Skeletal muscle tissue (tissue), 4 donors: ENCODE results near the gene ARHGAP19. TPM values are rescaled to one million over a fixed set of nuclear protein-coding genes. Genes with fewer than 3 reads are reported as not detected.

ENCODE experiments used
- H3K27ac ChIP-seq: one replicate; pipeline ENCODE4 v1.7.0; 2013; ENCODE audit warnings: mild to moderate bottlenecking, low read depth, low read length, inconsistent platforms
- H3K27me3 ChIP-seq, 3 donors: one replicate each; pipeline ENCODE4 v1.7.0; 2013; ENCODE audit warnings: low read length in 3 of 3; ENCODE audit not compliant: control insufficient read depth in 3 of 3, insufficient read depth in 3 of 3
- H3K36me3 ChIP-seq, 3 donors: one replicate each; pipeline ENCODE4 v1.7.0; 2013; ENCODE audit warnings: low read length in 3 of 3; ENCODE audit not compliant: control insufficient read depth in 3 of 3, insufficient read depth in 3 of 3
- H3K4me1 ChIP-seq, 3 donors: one replicate each; pipeline ENCODE4 v1.7.0; 2013; ENCODE audit warnings: low read length in 3 of 3, mild to moderate bottlenecking in 3 of 3; ENCODE audit not compliant: control insufficient read depth in 3 of 3, insufficient read depth in 3 of 3
- H3K4me3 ChIP-seq, 3 donors: one replicate each; pipeline ENCODE4 v1.7.0; 2013; ENCODE audit warnings: low read length in 3 of 3
- H3K9ac ChIP-seq, 3 donors: one replicate each; pipeline ENCODE4 v1.7.0; 2013; ENCODE audit warnings: low read length in 3 of 3, mild to moderate bottlenecking in 3 of 3, moderate library complexity in 2 of 3, low read depth in 1 of 3
- H3K9me3 ChIP-seq, 3 donors: one replicate each; pipeline ENCODE4 v1.7.0; 2013; ENCODE audit warnings: low read length in 3 of 3; ENCODE audit not compliant: control insufficient read depth in 3 of 3
- total RNA-seq: library from RNA; depleted of rRNA; stranded (reverse); fragments of >200 nt; gene quantifications from one replicate; pipeline ENCODE4 v1.2.3, GENCODE V29; 2014
- donor health status: Osteomylitis.

The ARHGAP19 gene
- total RNA-seq, 1 donor from 2014 or later: 13.0 TPM

DNA sequence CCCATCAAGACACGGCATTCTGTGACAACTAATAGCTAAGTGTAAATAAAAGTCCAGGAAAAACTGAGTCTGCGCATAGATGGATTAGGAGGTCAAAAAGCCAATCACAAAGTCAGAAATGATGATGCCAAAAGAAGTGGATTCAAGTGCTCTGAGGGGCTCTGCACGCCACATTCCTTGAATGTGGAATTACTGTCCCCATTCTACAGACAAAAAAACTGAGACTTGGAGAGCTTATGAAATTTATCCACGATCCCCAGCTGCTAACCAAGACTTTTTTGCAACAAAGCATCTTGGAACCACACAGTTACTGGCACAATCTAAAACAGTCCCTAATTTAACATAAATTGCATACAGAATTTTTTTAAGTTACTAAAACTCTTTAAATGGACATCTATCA is 57.1 kb downstream of the ARHGAP19 start:
- Histone ChIP-seq H3K27ac (no peak overlapping the region), H3K27me3 (no peaks in the 10 kb centered on the region), H3K4me3 (no peak overlapping the region), H3K9me3 (no peaks in the 10 kb centered on the region), H3K4me1 (no peaks in the 10 kb centered on the region), H3K9ac (no peak overlapping the region), H3K36me3 (peaks cover 0 to 7% (median 4%) of the 10 kb centered on the region in 3 donors)

DNA sequence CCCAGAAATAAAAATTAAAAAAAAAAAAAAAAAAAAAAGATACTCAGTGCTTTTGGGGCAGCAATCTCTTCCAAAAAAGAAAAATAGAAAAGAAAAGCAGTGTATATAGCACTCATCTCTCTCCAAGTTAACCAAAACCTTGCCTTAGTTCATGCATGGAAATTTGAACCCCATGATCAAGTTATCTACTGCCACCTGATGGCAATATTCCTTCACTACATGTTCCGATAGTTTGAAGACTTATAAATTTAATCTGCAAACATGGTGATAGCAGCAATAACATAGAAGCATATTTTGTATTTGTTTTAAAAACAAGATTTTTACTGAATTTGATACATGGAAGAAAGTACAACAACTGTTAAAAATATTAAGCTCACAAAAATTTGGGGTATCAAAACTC is 58.0 kb downstream of the ARHGAP19 start:
- H3K36me3 ChIP-seq: peaks cover 0 to 11% (median 10%) of the 10 kb centered on the region in 3 donors
- H3K4me1 ChIP-seq: no peaks in the 10 kb centered on the region

DNA sequence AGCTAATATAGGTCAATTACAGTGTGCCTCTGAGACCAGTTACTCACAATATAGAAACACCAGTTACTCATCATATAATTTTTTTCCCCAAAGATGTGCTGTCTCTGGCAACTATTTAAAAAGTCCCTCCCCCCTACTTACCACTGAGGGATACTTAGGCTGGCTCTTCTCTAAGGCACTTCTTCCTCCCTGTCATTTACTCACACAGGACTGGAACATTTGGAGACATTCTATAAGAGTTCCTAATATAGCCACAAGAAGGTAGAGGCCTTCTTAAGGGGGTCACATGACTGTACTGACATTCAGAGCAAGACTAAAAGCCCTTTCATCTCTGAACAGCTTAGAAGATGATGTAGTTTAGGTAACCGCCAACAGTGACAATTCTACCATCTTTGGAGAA is 62.3 kb downstream of the ARHGAP19 start:
- H3K4me3 ChIP-seq: no peak overlapping the region
- H3K9me3 ChIP-seq: no peaks in the 10 kb centered on the region
- H3K36me3 ChIP-seq: peaks cover 0 to 20% (median 19%) of the 10 kb centered on the region in 3 donors
- no peaks in the 10 kb centered on the region for H3K27me3 ChIP-seq
- no peak overlapping the region for H3K27ac ChIP-seq
- no peak overlapping the region for H3K9ac ChIP-seq
- H3K4me1 ChIP-seq: no peaks in the 10 kb centered on the region

More for the DNA sequence above, 58.0 kb downstream of the ARHGAP19 start:
- H3K27me3 ChIP-seq: no peaks in the 10 kb centered on the region
- H3K4me3 ChIP-seq: no peak overlapping the region
- H3K9ac ChIP-seq: no peak overlapping the region
- no peak overlapping the region for H3K27ac ChIP-seq
- H3K9me3 ChIP-seq: no peaks in the 10 kb centered on the region

DNA sequence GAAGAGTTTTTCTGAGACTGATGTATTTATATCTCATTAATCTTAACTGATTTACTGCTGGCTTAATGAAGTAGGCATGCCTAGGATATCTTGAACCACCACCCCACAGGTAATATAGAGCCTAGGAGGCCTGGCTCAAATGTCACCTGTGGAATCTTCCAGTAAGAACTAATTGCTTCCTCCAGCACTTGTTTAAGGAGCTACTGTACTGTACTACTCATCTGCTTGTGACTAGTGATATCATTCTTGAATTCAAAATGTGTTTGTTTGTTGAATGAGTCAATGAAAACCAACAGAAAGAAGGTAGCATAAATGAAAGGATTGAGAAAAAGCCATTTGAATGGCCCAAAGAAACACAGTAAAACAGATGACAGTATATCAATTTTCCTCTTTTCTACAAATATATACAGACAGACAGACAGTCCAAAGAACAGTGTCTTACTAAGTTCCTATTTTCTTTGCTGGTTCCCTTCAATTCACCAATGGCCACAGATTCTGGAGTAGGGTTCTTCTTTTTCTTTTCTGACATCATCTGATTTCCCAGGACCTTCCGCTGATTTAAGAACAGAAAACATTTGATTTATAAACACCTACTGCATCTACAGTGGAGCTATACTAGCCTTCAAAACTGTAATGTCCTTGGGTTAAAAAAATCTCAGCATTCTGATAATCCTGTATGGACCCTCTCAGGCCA is 63.0 kb downstream of the ARHGAP19 start:
- H3K27me3 ChIP-seq: no peaks in the 10 kb centered on the region
- peaks cover 3 to 21% (median 20%) of the 10 kb centered on the region in 3 donors for H3K36me3 ChIP-seq

DNA sequence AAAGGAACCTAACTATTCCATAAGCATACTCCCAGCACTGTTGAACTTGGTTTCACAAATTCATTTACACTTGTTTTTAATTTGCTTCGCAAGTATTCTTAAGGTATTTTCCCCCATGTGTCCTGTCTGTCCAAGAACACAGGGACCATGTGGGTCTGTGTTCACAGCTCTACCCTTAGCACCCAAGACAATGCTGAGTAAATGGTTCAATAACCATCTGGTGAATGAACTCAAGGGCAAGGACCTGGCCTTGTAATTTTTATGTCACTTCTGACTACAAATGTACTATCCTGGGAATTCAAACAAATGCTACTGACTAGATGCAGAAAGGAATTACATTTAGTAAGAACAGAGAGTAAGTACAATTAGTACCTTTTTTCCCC is 63.7 kb downstream of the ARHGAP19 start:
- H3K27ac ChIP-seq: no peak overlapping the region
- H3K9ac ChIP-seq: no peak overlapping the region
- H3K27me3 ChIP-seq: no peaks in the 10 kb centered on the region
- no peak overlapping the region for H3K4me3 ChIP-seq
- no peaks in the 10 kb centered on the region for H3K9me3 ChIP-seq
- H3K36me3 ChIP-seq: peaks cover 3 to 23% (median 21%) of the 10 kb centered on the region in 3 donors
- H3K4me1 ChIP-seq: no peaks in the 10 kb centered on the region

More for the DNA sequence above, 63.0 kb downstream of the ARHGAP19 start:
- H3K9me3 ChIP-seq: no peaks in the 10 kb centered on the region
- H3K9ac ChIP-seq: no peak overlapping the region
- no peaks in the 10 kb centered on the region for H3K4me1 ChIP-seq
- H3K4me3 ChIP-seq: no peak overlapping the region
- H3K27ac ChIP-seq: no peak overlapping the region

DNA sequence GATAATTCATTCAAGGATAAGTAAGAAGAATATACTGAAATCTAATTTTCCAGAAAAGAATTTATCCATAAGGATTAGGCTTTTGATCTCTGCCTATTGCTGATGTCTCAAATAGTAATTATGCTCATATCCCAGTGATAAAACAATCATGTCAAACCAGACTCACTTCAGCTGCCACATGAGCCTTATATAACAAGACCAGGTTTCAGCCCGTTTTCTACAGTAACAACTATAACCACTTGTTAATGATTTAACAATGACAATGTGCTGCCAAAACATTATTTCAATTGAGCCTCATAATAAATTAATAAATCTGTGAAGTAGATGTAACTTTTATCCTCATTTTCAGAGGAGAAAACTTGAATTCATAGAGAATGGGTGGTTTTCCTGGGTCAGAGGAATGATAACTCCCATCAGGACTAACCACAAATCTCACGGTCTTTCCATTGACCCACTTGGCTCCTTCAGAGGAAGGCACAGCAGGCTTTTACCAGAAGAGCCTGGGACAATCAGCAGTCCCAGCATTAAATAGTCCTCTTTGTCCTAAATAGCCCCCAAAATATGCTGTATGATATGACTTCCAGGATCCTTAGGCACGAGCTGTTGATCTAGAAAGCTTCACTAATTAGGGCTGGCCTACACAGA is 64.2 kb downstream of the ARHGAP19 start:
- Histone ChIP-seq H3K27me3 (no peaks in the 10 kb centered on the region), H3K27ac (no peak overlapping the region), H3K4me3 (no peak overlapping the region), H3K36me3 (peaks cover 3 to 23% (median 22%) of the 10 kb centered on the region in 3 donors), H3K4me1 (no peaks in the 10 kb centered on the region), H3K9ac (no peak overlapping the region), H3K9me3 (no peaks in the 10 kb centered on the region)

DNA sequence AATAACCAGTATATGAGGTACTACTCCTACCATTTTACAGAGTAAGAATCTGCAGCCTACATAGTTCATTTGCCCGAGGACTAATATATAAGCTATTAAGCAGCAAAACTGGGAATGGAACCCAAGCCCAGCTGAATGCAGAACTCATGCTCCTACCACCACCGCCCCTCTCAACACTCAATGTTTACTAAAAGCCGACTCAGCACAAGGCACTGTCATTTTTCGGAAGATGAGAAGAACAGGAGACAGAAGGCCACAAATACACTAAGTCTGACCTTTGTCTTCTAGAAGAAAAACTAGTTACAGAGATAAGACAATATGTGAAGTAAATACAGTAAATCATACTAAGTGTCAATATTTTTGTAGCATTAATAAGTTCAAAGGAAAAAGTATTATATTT is 66.0 kb downstream of the ARHGAP19 start:
- H3K9ac ChIP-seq: no peak overlapping the region
- H3K4me3 ChIP-seq: no peak overlapping the region
- H3K4me1 ChIP-seq: no peaks in the 10 kb centered on the region
- no peaks in the 10 kb centered on the region for H3K27me3 ChIP-seq
- peaks cover 3 to 28% (median 23%) of the 10 kb centered on the region in 3 donors for H3K36me3 ChIP-seq
- no peak overlapping the region for H3K27ac ChIP-seq
- H3K9me3 ChIP-seq: no peaks in the 10 kb centered on the region

DNA sequence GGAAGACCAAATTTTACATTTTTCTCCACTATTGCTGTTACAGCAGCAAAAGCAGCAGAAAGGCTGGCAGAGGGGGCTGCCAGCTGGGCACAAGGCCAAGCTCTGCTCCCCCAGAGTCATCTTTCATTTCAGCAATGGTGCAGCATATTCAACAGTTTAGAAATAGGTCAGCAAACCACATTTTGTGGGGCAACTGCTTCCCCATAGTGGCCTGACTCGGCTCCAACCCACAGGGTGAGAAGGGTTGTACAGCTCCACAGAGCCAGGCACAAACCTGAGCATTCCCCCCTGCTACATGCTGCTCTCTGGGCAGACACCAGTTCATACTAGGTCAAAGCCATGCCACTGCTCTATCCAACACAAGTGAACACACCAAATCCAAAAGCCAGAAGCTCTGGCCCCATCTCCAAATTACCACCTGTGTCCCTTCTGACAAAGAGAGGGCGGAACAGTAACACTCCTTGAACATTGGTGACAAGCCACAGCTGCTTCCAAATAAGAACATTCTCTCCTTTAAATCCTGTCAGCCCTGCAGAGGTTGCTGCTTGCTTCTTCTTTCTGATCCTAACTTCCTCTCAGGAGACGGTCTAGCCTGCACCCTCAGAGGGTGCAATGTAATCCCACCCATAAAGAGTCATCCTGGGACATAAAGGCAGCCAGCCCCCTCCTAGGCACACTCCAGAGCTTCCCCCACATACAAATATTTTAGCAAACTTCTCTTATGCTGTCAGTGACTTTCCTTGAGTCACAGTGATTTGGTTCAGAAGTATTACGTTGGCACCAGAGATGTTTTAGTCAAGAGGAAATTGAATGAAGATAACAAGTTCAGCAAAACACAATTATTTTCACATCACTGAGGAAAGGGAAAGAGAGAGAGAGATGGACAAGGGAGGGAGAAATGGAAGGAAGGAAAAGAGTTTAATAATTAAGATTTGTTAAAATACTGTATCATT is 67.7 kb downstream of the ARHGAP19 start:
- Histone ChIP-seq H3K9me3 (no peaks in the 10 kb centered on the region), H3K9ac (no peak overlapping the region), H3K27ac (no peak overlapping the region), H3K4me1 (no peaks in the 10 kb centered on the region), H3K27me3 (no peaks in the 10 kb centered on the region), H3K36me3 (peaks cover 3 to 28% (median 21%) of the 10 kb centered on the region in 3 donors), H3K4me3 (no peak overlapping the region)

DNA sequence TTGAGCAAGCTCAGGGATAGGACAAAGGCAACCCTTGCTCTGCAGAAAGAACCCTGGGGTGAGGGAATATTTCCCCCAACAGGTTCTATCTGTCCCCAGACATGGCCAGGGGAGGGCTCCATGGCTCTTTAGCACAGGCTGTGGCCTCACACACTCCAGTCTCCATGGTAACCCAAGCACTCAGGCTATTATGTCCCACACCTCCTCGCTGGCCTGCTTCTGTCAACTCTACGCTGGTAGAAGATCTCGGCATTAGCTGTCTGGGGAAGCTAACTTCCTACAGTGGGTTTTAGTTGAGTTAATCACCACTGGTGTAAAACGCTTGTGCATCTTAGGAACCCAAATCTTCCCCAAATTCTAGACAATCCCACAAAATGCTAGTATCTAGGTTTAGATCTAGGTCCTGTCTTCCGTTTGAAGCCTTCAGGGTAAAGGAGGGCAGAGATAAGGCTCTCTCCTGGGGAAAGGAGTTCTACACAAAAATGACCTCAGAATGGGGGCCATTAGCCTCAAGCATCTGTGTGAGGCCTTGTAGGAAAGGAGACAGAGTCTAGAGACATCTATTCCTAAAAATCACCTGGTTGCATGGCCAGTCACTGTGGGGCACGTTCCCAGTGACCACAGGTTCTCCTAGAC is 70.0 kb downstream of the ARHGAP19 start:
- no peak overlapping the region for H3K4me3 ChIP-seq
- H3K36me3 ChIP-seq: peaks cover 3 to 14% (median 3%) of the 10 kb centered on the region in 3 donors
- no peaks in the 10 kb centered on the region for H3K4me1 ChIP-seq
- no peaks in the 10 kb centered on the region for H3K9me3 ChIP-seq
- no peaks in the 10 kb centered on the region for H3K27me3 ChIP-seq
- H3K27ac ChIP-seq: no peak overlapping the region
- no peak overlapping the region for H3K9ac ChIP-seq
